ENCODE results near the gene COL27A1. TPM values are rescaled to one million over a fixed set of nuclear protein-coding genes. Genes with fewer than 3 reads are reported as not detected.

Gene COL27A1
- polyA plus RNA-seq, 1 of the 3 experiments (the other 2 are of a cell fraction): 8.7 TPM

DNA sequence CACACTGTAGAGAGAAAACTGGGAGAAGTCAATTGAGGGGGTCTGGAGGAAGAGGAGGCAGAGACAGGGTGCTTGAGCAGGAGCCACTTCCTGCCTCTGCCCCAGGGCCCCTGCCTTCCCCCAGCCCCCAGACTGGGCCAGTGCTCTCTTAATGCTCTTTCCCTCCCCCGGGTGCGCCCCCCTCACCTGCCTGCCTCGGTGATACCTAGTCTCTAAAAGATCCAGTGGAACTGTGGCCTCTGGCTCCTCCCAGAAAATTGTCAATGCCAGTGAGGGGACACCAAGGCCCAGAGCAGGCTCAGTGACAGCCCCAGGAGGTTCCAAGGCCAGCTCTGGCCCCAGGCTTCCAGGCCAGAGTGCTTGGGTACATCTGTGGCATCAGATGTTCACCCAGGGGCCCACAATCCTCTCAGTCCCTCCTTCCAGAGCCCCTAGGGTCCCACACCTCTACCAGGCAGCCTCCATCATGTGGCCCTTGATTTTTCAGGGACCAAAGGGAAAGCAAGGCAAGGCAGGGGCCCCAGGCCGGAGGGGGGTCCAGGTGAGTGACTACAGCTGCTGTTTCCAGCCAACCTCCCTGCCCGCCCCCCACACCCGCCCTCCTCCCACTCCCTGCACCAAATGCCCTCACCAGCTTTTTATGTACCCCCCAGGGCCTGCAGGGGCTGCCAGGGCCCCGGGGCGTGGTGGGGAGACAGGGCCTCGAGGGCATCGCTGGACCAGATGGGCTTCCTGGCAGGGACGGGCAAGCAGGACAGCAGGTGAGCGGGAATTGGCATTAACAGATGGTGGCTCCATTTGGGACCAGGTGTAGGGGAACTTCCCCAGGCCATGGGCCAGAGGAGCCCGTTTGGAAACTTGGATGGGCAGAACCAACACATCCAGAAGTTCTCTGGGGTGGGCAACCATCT, 134.5 kb downstream of the COL27A1 start:
- CTCF ChIA-PET: interaction anchor here (1.0 to 17.8 kb wide), 38 partner anchors 9 to 608 kb away, joined by 3 to 269 read pairs (median 8); partner anchors contain the start of genes AMBP, COL27A1 and KIF12
- H3K36me3 ChIP-seq (replicated peaks in 1 of 2; ENCODE audit: control insufficient read depth in 1 of 2, insufficient read depth in 2 of 2, low read length in 1 of 2): peaks cover 7 to 30% of the 10 kb centered on the region in 2 experiments
- H3K4me2 ChIP-seq: no peak overlapping the region
- no peak for DNase-seq
- H3K27me3 ChIP-seq (ENCODE audit: insufficient read depth): no peaks in the 10 kb centered on the region
- TF ChIP-seq TCF12 (IDR thresholded peaks at IDR 0.05) (no peak), FOXM1 (IDR thresholded peaks at IDR 0.05; ENCODE audit: low read depth) (no peak), RFX5 (IDR thresholded peaks at IDR 0.05; ENCODE audit: low read length) (no peak), EZH2phosphoT487 (IDR thresholded peaks at IDR 0.05; ENCODE audit: borderline replicate concordance, low read depth) (no peak), FOXJ3 (CRISPR knock-in tag; IDR thresholded peaks at IDR 0.05) (no peak), NFIC (IDR thresholded peaks at IDR 0.05; ENCODE audit: borderline replicate concordance) (no peak), FOSL2 (IDR thresholded peaks at IDR 0.05; ENCODE audit: borderline replicate concordance, low read depth) (no peak)
- TF ChIP-seq, protein P1, sequence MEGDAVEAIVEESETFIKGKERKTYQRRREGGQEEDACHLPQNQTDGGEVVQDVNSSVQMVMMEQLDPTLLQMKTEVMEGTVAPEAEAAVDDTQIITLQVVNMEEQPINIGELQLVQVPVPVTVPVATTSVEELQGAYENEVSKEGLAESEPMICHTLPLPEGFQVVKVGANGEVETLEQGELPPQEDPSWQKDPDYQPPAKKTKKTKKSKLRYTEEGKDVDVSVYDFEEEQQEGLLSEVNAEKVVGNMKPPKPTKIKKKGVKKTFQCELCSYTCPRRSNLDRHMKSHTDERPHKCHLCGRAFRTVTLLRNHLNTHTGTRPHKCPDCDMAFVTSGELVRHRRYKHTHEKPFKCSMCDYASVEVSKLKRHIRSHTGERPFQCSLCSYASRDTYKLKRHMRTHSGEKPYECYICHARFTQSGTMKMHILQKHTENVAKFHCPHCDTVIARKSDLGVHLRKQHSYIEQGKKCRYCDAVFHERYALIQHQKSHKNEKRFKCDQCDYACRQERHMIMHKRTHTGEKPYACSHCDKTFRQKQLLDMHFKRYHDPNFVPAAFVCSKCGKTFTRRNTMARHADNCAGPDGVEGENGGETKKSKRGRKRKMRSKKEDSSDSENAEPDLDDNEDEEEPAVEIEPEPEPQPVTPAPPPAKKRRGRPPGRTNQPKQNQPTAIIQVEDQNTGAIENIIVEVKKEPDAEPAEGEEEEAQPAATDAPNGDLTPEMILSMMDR (IDR thresholded peaks at IDR 0.05): no peak
- TF ChIP-seq, protein P2, sequence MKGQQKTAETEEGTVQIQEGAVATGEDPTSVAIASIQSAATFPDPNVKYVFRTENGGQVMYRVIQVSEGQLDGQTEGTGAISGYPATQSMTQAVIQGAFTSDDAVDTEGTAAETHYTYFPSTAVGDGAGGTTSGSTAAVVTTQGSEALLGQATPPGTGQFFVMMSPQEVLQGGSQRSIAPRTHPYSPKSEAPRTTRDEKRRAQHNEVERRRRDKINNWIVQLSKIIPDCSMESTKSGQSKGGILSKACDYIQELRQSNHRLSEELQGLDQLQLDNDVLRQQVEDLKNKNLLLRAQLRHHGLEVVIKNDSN (IDR thresholded peaks at IDR 0.05; ENCODE audit: borderline replicate concordance, low read depth): no peak
- TF ChIP-seq, protein P3, sequence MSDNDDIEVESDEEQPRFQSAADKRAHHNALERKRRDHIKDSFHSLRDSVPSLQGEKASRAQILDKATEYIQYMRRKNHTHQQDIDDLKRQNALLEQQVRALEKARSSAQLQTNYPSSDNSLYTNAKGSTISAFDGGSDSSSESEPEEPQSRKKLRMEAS (IDR thresholded peaks at IDR 0.05; ENCODE audit: low read depth): no peak
- TF ChIP-seq, protein P4, sequence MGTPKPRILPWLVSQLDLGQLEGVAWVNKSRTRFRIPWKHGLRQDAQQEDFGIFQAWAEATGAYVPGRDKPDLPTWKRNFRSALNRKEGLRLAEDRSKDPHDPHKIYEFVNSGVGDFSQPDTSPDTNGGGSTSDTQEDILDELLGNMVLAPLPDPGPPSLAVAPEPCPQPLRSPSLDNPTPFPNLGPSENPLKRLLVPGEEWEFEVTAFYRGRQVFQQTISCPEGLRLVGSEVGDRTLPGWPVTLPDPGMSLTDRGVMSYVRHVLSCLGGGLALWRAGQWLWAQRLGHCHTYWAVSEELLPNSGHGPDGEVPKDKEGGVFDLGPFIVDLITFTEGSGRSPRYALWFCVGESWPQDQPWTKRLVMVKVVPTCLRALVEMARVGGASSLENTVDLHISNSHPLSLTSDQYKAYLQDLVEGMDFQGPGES (IDR thresholded peaks at IDR 0.05; ENCODE audit: low read depth, low read length): no peak
- H3K9ac ChIP-seq: no peak overlapping the region
- no peaks in the 10 kb centered on the region for H3K9me2 ChIP-seq
- H3F3A ChIP-seq (replicated peaks; ENCODE audit: insufficient read depth): peaks cover 4% of the 10 kb centered on the region
- WGBS (ENCODE audit: low lambda C conversion rate): 84% methylated on average over 10 of the region's 13 CpGs
- H4K20me1 ChIP-seq (ENCODE audit: insufficient read depth): no peaks in the 10 kb centered on the region
- H3K4me1 ChIP-seq (ENCODE audit: control insufficient read depth in 1 of 2, insufficient read depth in 2 of 2, low read depth in 1 of 2, low read length in 1 of 2): peaks cover 22 to 28% of the 10 kb centered on the region in 2 experiments; a peak in 3 of 4 replicates
- H2AFZ ChIP-seq (ENCODE audit: low read depth): no peak overlapping the region
- H3K27ac ChIP-seq (ENCODE audit: low read depth in 2 of 2, low read length in 1 of 2): no peak overlapping the region
- no peaks in the 10 kb centered on the region for H3K79me2 ChIP-seq (ENCODE audit: insufficient read depth)
- POLR2A ChIA-PET: no interaction called here
- H3K9me3 ChIP-seq: peaks cover 6% of the 10 kb centered on the region; the same call in 1 of the 2 replicates
- no peak overlapping the region for H3K4me3 ChIP-seq (ENCODE audit: low read depth in 2 of 2, low read length in 1 of 2)
